Fibroblast of the conjunctiva (primary cell): ENCODE data around the gene GABBR2.
A peak's percentile ranks its signal among the peaks of the same experiment; 100 is the strongest.

Source experiments
- DNase-seq: peaks from one replicate; pipeline ENCODE4 v3.0.0-alpha.2; 2010; ENCODE audit warnings: low read depth

GABBR2 gene

DNA sequence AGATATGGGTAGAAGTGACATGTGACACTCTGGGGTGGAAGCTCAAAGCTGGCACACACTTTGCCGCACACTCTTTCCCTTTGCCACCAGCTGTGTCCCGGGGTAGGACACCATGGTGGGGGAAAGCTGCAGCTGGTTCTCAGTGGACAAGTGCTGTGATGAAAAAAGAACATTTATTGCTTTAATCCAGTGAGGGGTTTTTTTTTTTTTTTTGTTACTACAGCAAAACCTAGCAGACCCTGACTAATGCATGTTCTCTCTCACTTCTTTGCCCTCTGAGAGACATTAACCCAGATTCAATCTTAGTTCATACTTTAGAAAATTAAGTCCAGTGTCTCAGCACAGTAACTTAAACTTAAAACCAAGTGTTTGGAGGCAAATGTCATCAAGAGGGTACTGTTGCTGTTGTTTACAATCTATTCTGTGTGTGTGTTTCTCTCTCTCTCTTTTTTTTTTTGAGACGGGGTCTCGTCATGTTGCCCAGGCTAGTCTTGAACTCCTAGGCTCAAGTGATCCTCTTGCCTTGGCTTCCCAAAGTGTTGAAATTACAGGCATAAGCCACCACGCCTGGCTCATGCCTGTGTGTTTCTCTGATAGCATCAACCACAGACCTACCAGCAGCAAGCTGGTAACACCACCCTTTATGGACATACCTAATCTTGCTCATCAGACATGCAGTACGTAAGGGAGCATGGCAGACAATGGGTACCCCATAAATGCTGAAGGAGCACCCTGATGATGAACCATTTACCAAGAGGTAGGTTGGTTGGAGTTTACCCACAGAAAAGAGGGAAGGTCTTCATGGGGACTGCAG, 368.5 kb downstream of the GABBR2 start:
- no peak for DNase-seq

DNA sequence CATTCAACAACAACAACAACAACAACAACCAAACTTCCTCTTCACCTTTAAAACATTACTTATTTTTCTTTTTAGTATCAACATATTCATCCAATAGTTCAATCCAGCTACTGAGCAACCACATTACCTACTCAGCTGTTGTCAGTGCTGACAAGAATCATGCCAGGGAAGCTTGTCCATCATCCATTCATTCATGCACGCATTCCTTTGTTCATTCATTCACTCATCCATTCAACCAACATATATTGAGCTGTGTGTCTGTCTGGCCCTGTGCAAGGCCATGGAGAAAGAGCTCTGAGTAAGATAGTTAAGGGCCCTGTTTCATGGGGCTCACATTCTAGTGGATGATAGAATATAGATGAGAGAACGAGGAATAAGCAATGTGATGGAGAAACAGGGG, 373.1 kb downstream of the GABBR2 start:
- DNase-seq, result no peak

GRCh38 chr9:98334796-98335195, 373.9 kb downstream of the GABBR2 start:
- no peak for DNase-seq

GRCh38 chr9:98333703-98334582, 374.8 kb downstream of the GABBR2 start:
- peak; percentile 47 for DNase-seq

GRCh38 chr9:98332405-98332831, 376.3 kb downstream of the GABBR2 start:
- no peak for DNase-seq

DNA sequence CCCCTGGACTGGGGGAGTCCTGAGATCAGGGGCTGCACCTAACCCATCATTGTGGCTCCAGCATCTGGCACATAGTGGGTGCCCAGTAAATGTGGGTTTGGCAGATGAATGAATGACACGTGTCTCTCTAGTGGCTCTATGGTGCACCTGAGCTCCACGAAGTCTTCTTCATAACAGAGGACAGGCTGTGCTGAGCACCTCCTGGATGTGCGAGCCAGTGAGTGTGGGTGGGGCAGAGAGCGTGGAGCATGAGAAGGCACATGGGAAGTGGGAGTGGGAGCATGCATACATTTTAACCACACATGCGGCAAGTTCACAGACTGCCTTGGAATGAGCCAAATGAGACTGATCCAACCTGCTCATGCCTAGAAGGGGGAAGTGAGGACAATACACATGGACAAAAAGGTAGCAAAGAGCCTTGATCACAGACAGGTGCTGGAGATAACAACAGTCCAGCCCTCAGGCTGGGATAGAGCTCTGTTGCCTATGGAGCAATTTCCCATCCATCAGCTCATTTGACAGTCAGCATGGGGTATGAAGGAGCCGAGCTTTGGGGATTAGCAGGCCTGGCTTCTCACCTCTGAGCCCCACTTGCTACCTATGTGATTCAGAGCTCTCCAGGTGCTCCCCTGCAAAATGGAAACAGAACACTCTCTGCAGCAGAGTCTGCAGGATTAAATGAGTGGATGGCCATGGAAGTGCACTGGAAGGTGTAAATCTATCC, 377.0 kb downstream of the GABBR2 start:
- no peak for DNase-seq

- no peak for DNase-seq
Observed at GRCh38 chr9:98330831-98331230, 377.9 kb downstream of the GABBR2 start.

DNA sequence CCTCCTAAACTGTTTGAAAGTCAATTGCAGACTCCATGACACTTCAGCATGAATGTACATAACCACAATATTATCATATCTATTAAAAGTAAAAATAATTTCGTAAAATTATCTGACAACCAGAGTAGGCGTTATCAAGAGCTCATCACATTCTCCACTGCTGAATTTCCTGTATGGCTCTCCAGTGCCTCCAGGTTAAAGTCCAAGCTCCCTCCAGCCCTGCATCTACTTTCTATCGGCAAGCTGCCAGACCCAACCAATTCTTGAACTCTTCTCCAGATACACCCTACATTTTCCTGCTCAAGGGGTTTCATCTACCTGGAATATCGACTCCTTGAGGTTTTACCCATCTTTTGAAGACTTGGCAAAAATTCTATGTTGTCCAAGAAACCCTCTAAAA, 378.8 kb downstream of the GABBR2 start:
- DNase-seq, result no peak

DNA sequence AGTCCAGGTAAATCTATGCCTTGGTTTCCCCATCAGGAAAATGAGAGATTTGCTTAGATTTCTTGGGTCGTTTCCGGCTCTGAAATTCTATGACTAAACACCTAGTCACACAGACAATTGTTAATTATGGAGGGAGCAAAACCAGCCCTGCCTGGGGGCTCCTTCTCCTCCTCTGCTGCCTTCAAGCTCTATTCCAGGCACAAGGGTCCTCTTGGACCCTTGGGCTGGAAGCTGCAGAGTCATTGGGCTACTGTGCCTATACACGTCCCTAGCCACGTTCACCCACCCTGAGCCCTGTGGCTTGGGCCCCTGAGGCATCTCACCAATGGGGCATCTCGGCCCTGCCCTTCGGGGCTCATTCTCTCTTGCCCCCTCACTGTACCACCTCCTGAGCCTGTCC, 379.5 kb downstream of the GABBR2 start:
- DNase-seq, result no peak

DNA sequence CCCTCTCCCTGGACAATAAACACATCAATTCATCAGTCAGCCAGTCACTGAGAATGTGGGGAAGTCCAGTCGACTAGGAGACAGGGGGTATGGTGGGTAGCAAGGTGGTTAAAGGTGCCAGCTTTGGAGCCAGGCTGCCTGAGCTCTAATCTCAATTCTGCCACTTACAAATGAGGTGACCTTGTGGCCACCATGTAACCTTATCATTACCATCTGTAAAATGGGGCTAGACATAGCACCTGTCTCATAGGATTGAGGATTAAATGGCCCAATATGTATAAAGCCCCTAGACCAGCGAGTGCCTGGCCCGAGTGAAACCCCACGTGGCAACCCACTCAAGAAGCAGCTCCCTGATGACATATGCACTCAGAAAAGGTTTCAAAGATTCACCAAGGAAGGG, 380.0 kb downstream of the GABBR2 start:
- no peak for DNase-seq

DNA sequence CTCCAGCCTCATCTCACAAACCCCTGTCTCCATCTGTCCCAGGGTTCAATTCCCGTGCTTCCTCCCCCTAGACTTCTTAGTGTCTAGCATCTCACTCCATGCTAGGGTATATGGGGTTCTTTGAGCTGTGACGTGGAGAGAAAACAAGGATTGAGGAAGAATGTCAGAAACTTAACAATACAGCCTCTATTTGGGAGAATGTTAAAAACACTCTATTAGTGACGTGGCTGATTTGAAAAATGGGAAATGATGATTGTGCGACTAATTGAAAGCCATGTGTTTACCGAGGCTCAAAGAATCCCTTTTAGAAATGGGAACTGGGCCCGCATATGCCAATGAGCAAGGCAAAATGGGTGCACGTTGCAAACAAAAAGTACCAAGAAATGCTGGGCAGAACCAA, 380.6 kb downstream of the GABBR2 start:
- DNase-seq, result no peak

- no peak for DNase-seq
Observed at GRCh38 chr9:98327249-98327561, 381.5 kb downstream of the GABBR2 start.

DNA sequence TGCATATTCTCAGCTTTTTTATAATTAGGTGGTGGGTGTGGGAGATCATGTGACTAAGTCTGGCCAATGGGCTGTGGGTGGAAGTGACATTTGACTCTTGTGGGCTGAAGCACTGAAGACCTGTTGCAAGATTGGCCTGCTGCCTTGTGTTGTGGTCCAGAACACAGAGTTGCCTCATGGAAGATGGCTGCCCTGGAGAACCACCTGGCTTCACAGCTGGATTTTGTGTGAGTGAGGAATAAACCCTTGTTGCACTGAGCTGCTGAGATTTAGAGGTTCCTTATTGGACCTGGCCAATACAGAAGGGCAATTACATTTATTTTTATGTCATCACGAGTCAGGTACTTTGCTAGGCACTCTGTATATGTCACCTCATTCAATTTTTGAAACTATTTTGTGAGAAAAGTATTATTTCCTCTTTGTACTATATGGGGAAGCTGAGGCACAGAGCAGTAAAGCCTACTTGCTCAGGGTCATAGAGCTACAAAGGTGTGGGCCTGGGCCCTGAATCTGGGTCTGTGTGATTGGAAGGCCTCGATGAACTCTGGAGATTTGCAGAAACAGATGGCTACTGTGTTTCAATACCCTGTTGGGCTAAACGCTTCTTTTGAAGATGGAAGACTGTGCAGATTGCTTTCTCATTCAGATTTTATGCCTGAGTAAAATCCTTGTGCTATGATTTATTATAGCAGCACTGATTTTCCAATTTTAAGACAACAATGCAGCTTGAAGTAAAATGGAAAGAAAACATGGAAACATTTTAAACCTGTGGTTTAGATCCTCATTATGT, 382.1 kb downstream of the GABBR2 start:
- DNase-seq, result no peak

GRCh38 chr9:98324801-98325200, 383.9 kb downstream of the GABBR2 start:
- no peak for DNase-seq

GRCh38 chr9:98323831-98324135, 385.0 kb downstream of the GABBR2 start:
- no peak for DNase-seq

- DNase-seq, result no peak
Observed at GRCh38 chr9:98323051-98323830, 385.5 kb downstream of the GABBR2 start.

GRCh38 chr9:98321269-98321668, 387.5 kb downstream of the GABBR2 start:
- no peak for DNase-seq

GRCh38 chr9:98318834-98319478, 389.8 kb downstream of the GABBR2 start:
- DNase-seq, result no peak

DNA sequence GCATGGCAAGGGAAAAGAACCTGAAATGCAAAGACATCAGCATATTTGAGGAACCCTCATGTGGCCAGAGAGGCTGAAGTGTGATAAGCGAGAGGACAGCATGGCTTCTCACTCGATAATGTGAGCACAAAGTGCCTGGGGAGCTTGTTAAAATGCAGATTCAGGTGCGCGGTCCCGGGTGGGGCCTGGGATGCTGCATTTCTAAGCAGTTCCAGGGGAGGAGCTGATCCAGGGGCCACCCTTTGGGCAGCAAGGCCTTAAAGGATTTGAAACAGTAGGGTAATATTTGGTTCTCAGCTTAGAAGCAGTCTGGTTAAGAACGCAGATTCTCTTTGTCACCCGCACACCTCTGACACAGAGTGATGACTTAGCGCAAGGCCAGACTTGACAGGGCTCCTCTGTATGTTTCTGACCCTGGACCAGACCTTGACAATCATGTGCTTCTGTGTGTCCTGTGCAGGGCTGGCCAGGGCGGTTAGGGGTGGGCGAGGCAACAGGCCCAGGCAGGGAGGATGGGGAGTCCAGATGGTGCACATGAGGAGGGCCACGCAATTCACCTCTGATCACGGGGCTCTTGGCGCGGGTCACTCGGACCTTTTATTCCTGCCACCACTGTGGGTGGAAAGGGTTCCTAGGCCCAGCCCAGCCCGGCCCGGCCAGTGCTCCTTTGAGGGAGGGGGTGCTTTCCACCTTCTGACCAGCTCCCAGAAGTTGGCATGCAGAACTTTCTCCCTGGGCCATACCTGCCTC, 390.5 kb downstream of the GABBR2 start:
- no peak for DNase-seq
